Right lobe of liver (tissue), 6 donors: ENCODE measurements around the gene PPFIBP1. TPM values are rescaled to one million over a fixed set of nuclear protein-coding genes. Genes with fewer than 3 reads are reported as not detected.
"Not testable (repeated sequence)": the region's sequence is repeated elsewhere in the genome, so short reads cannot be mapped to it uniquely, and the experiment has no call there.

Experiments
- ATAC-seq, 4 donors: fragments of 200-7000 bp; cut with Tn5 transposase; one replicate each; pipeline ENCODE4 v1.9.1; 2020; ENCODE audit warnings: mild to moderate bottlenecking in 4 of 4, moderate library complexity in 4 of 4
- DNase-seq, 3 donors: peaks; one replicate each; pipeline ENCODE4 v3.0.0-alpha.2; 2020
- H3K27ac ChIP-seq, 3 donors: fragments of 200-600 bp; one replicate each; pipeline ENCODE4 v1.8.0; 2022
- H3K27me3 ChIP-seq, 2 donors: fragments of 200-600 bp; one replicate each; pipeline ENCODE4 v1.8.0; 2022
- H3K36me3 ChIP-seq, 4 donors: fragments of 200-600 bp; sonication (generic) in 1 of 4; one replicate each; pipeline versions ENCODE4 v1.5.1 to v1.8.0; 2017 to 2022; ENCODE audit warnings: control low read depth in 1 of 4
- H3K4me1 ChIP-seq, 4 donors: fragments of 200-600 bp; sonication (generic) in 1 of 4; one replicate each; pipeline versions ENCODE4 v1.5.1 to v1.8.0; 2017 to 2022; ENCODE audit warnings: control low read depth in 1 of 4
- H3K4me3 ChIP-seq, 3 donors: fragments of 200-600 bp; one replicate each; pipeline ENCODE4 v1.8.0; 2022
- H3K9me3 ChIP-seq, 4 donors: fragments of 200-600 bp; sonication (generic) in 1 of 4; one replicate each; pipeline versions ENCODE4 v1.5.1 to v1.8.0; 2017 to 2022; ENCODE audit warnings: control low read depth in 1 of 4
- CTCF ChIP-seq, 4 donors: fragments of 200-600 bp in 3 of 4; fragments of 450-650 bp in 1 of 4; IDR thresholded peaks; one replicate each; pipeline versions ENCODE4 v1.5.1 to v1.8.0; 2016 to 2022; ENCODE audit warnings: antibody characterized with exemption in 4 of 4, mild to moderate bottlenecking in 2 of 4
- POLR2A ChIP-seq: fragments of 450-650 bp; IDR thresholded peaks from one replicate; pipeline ENCODE4 v1.6.1; 2017; ENCODE audit warnings: antibody characterized with exemption, mild to moderate bottlenecking
- WGBS: methylation state at CpG from one replicate; pipeline ENCODE4 v1.1.6; 2018; ENCODE audit warnings: low coverage, low lambda C conversion rate; ENCODE audit not compliant: insufficient coverage; ENCODE audit errors: missing lambda C conversion rate; 5-methylcytosine and 5-hydroxymethylcytosine counted together
- intact Hi-C, 2 donors: fragments of 100-400 bp; cut with DNase I; formaldehyde crosslinking; loops; one replicate each; pipeline versions ENCODE4 v1.11.2 to v1.14.1; 2022
- total RNA-seq, 6 experiments: library from RNA; depleted of rRNA in 2 of 6; stranded (reverse); fragments of >200 nt in 2 of 6; fragmentation: NEBNext Ultra II Directional in 3 of 6; extraction: Animal tissue kit (Norgen Biotek cat#: 25700) in 3 of 6; gene quantifications; one replicate each; pipeline versions ENCODE4 v1.1.0 to v1.2.4, GENCODE V29; 2016 to 2023
- donor health status: DM: no; HTN: yes; CAD: no.
- donor health status: DM: no; HTN: no; CAD: no.
- donor health status: DM: no; HTN: no; CAD: no.
- donor health status: DM: no; HTN: yes; CAD: no.
- donor health status: DM: no; HTN: yes; CAD: no.

The PPFIBP1 gene
- total RNA-seq, 6 experiments from 2014 or later = 24.1 to 53.9 (median 35.8) TPM

- 54% methylated on average over 4 of the region's 4 CpGs for WGBS
- Histone ChIP-seq H3K36me3 (no peaks in the 10 kb centered on the region), H3K27me3 (no peaks in the 10 kb centered on the region), H3K9me3 (no peaks in the 10 kb centered on the region), H3K4me3 (no peak overlapping the region), H3K4me1 (peaks cover 0 to 15% (median 7%) of the 10 kb centered on the region in 4 donors), H3K27ac (no peak overlapping the region)
- no peak for ATAC-seq
- DNase-seq = no peak
- TF ChIP-seq CTCF (IDR thresholded peaks at IDR 0.05) (no peak), POLR2A (no peak)
- intact Hi-C loops = no loop called here
Measured at GRCh38 chr12:27577688-27578087, 53.7 kb downstream of the PPFIBP1 start.

GRCh38 chr12:27578689-27579372, 54.8 kb downstream of the PPFIBP1 start:
- H3K27ac ChIP-seq = peak overlapping the region in 1 of 3 donors; percentile 1
- no peak overlapping the region for H3K4me3 ChIP-seq
- no peaks in the 10 kb centered on the region for H3K9me3 ChIP-seq
- ATAC-seq (peak; percentile 62 to 82 (median 62)), DNase-seq (no peak)
- WGBS = 72% methylated on average over 6 of the region's 7 CpGs
- H3K4me1 ChIP-seq = peaks cover 0 to 7% (median 2%) of the 10 kb centered on the region in 4 donors
- H3K36me3 ChIP-seq = no peaks in the 10 kb centered on the region
- intact Hi-C loops = no loop called here
- TF ChIP-seq POLR2A (no peak), CTCF (IDR thresholded peaks at IDR 0.05) (no peak)
- no peaks in the 10 kb centered on the region for H3K27me3 ChIP-seq

GRCh38 chr12:27580561-27581330, 56.7 kb downstream of the PPFIBP1 start:
- peak overlapping the region in 1 of 3 donors; percentile 11 for H3K27ac ChIP-seq
- TF ChIP-seq CTCF (IDR thresholded peaks at IDR 0.05) (no peak), POLR2A (no peak)
- DNase-seq = no peak
- H3K4me1 ChIP-seq = no peaks in the 10 kb centered on the region
- no peaks in the 10 kb centered on the region for H3K9me3 ChIP-seq
- 80% methylated on average over 9 of the region's 9 CpGs for WGBS
- no peak overlapping the region for H3K4me3 ChIP-seq
- H3K27me3 ChIP-seq = no peaks in the 10 kb centered on the region
- ATAC-seq = no peak
- H3K36me3 ChIP-seq = no peaks in the 10 kb centered on the region
- intact Hi-C loops = no loop called here

- H3K9me3 ChIP-seq, H3K27me3 ChIP-seq, DNase-seq, intact Hi-C loops, H3K36me3 ChIP-seq, H3K4me1 ChIP-seq, H3K4me3 ChIP-seq, ATAC-seq: not testable (repeated sequence)
- 86% methylated on average over 1 of the region's 1 CpG for WGBS
- peak overlapping the region in 2 of 3 donors; percentile 11 to 14 for H3K27ac ChIP-seq
Measured at GRCh38 chr12:27581331-27581671, 57.3 kb downstream of the PPFIBP1 start.

GRCh38 chr12:27581833-27582232, 57.8 kb downstream of the PPFIBP1 start:
- 70% methylated on average over 3 of the region's 3 CpGs for WGBS
- H3K36me3 ChIP-seq, ATAC-seq, intact Hi-C loops, H3K9me3 ChIP-seq, H3K27me3 ChIP-seq, H3K4me3 ChIP-seq, DNase-seq, H3K4me1 ChIP-seq: not testable (repeated sequence)
- peak overlapping the region in 1 of 3 donors; percentile 14 for H3K27ac ChIP-seq

- H3K4me3 ChIP-seq, H3K36me3 ChIP-seq, H3K9me3 ChIP-seq, DNase-seq, H3K4me1 ChIP-seq, H3K27ac ChIP-seq, intact Hi-C loops, H3K27me3 ChIP-seq: not testable (repeated sequence)
- peak in 1 of 4 donors; percentile 7 for ATAC-seq
- 49% methylated on average over 3 of the region's 5 CpGs for WGBS
Measured at GRCh38 chr12:27582445-27582844, 58.4 kb downstream of the PPFIBP1 start.
